HG03025 (cell line): ENCODE measurements around the gene HMOX1.

Experiments used
- ATAC-seq: cut with Tn5 transposase; IDR thresholded peaks from one replicate; pipeline ENCODE4 v1.9.1; 2021; ENCODE audit warnings: mild to moderate bottlenecking, moderate library complexity; ENCODE audit not compliant: unreplicated experiment, low FRiP score

HMOX1 gene

DNA sequence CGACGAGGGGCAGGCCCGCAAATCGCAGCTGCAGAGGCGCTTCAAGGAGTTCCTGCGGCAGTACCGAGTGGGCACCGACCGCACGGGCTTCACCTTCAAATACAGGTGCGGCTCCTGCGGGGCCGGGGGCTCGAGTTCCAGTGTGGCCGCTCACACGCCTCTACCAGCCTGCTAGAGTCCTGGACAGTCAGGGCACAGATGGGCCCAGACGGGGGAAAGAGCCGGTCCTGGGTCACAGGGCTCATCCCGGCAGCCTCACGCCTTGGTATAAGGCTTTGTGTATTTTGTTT is 19.6 kb downstream of the HMOX1 start:
- ATAC-seq: peak; percentile 9

DNA sequence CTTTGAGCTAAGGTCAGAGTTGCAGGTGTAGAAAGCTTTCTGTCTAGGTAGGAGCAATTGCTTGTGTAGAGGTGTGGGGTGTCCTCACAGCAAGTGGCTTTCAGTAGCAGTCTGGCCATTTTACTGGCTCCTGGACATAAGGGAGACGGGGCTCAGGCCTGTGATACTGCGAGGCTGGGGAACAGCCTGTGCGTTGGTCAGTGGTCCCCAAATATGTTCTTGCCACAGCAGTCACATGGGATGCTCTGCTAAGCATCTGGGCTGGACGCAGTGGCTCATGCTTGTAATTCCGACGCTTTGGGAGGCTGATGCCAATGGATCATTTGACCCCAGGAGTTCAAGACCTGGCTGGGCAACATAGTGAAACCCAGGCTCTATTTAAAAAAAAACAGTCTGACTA is 21.0 kb downstream of the HMOX1 start:
- ATAC-seq: no peak

DNA sequence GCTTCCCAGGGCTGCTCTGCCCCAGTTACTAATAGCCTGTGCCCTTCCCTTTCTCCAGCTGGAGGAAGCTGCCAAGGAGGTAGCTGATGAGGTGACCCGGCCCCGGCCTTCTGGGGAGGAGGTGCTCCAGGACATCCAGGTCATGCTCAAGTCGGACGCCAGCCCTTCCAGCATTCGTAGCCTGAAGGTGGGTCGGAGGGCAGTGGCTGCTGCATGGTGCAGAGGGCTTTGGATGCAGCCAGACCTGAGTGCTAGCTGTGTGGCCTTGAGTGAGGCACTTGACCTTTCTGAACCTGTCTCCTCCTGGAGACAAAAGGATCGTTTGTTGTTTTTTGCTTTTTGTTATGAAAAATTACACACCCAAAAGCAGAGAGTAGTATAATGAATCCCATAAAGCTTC is 22.5 kb downstream of the HMOX1 start:
- ATAC-seq: no peak

DNA sequence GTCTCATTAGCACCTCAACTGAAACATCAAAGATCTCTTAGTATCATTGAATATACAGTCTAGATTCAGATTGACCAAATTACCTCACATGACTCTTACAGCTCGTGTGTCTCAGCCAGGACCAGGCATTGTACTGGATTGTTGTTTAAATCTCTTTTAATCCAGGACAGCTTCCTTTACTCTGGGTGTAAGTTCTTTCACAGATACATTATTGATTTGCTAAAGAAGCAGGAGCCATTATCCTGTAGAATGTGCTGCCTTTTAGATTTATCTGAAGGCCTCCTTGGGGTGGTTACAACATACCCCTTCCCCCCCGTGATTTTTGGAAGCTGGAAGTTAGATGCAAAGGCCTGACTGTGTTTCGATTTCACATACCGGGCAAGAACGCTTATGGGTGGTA is 23.3 kb downstream of the HMOX1 start:
- no peak for ATAC-seq

DNA sequence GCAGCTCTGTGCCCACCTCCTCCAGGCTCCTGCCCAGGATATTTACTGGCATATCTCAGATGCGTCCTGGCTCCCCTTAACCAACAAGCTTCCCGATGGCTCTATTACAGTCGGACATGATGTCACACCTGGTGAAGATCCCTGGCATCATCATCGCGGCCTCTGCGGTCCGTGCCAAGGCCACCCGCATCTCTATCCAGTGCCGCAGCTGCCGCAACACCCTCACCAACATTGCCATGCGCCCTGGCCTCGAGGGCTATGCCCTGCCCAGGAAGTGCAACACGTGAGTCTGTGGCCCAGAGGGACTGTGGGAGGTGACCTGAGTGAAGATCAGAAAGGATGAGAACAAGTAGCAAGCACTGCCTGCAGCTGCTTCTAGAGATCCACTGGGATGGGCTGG is 25.5 kb downstream of the HMOX1 start:
- no peak for ATAC-seq

DNA sequence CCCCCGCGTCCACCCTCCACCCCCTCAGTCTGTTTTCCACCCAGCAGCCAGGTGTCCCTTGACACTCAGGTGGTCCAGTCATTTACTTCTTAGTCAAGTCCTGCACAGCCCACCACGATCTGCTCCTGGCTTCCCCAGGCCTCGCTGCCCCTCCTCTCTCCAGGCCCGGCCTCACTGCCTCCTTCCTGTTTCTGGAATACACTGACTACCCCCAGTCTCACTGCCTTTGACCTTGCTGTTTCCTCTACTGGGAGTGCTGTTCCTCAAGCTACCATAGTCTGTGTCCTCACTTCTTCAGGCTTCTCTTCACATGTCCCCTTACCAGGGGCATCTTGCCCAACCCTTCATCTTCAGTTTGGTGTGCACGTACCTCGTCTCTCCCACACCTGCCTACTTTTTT is 26.5 kb downstream of the HMOX1 start:
- ATAC-seq: no peak

DNA sequence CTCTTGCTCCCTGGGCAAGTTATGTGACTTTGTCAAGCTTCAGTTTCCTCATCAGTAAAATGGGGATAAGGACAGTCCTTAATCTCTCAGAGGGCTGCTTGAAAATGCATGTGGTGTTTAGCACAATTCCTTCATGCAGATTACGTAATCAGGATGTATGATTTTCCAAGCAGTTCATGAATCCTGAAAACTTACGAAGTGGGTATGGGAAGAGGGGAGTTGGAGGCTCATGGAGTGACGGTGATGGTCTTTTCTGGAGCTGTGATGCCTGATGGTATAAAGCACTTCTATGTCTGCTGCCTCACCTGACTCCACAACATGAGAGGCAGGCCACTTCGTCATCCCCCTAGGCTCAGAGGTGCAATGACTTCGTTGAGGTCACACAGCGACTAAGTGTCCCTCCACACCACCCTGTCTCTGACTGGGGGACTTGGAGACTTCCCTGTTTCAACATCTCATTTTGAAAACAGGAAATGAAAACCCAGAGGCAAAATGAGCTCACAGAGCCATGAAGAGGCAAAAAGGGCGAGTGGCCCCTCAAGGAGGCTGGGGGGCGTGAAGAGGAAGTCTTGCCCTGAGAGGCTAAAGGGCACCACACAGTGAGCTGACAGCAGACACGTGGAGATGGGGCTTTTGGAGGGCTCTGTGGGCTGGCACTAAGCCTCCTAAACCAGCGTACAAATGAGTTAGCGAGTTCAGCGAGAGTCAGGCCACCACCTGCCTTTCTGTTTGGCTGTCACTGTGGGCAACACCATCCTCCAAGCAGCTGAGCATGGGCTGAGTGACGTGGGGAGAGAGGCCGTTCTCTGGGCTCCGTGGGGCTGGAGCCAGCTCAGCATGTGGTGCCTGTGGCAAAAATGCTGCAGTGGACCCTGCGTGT is 29.1 kb downstream of the HMOX1 start:
- ATAC-seq: no peak

DNA sequence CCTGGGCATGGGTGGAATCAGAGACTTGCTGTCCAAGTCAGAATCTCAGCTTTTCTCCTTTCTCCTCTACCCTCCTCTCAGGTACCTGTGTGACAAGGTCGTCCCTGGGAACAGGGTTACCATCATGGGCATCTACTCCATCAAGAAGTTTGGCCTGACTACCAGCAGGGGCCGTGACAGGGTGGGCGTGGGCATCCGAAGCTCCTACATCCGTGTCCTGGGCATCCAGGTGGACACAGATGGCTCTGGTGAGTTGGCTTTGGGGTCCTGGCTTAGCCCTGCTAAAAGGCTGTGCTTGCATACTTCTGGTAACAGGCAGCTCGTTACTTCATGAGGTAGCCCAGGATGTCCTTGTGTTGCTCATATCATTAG is 29.8 kb downstream of the HMOX1 start:
- no peak for ATAC-seq

DNA sequence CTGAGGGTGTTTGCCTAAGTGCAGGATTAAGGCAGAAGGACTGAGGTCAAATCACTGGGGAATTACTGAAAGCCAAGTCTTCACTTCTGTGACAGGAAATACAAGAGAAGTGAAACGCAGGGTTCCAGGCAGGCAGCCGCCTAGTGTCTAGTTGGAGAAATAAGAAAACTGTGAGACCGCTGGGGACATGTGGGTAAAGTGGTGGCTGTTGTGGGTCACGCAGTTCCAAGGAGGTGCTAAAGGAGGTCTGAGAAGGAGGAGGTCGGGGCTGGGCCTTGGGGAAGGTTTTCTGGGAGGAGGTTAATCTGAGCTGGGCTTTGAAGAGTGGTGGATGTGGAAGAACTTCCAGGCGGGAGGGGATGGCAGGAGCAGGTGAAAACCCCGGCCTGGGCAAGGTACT is 30.2 kb downstream of the HMOX1 start:
- no peak for ATAC-seq

DNA sequence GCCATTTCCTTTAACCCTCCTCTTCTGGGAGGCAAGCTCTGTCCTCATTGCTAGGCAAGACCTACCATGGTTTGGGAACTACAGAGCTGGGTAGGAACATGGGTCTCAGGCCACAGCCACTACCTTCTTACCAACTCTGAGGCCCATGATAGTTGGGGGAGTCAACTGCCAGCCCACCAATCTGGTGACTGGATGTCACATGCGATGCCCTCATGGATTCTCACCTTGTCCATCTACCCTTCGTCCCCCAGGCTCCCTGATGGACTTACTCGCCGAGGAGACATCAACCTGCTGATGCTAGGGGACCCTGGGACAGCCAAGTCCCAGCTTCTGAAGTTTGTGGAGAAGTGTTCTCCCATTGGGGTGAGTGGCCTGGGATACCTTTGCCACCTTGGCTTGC is 32.7 kb downstream of the HMOX1 start:
- ATAC-seq: no peak

DNA sequence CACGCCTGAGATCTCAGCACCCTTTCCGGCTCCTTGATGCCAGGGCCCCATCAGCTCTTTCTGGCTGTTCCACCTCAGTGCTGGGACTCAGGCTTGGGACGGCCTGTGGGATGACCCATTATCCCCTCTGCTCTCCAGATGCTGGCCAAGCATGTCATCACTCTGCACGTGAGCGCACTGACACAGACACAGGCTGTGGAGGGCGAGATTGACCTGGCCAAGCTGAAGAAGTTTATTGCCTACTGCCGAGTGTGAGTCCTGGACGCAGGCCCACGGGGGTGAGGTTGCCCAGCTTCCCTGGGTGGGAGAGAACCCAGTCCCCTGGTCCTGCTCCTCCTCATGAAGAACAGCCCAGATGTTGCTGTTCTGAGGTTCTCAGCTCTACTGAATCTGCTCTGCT is 36.7 kb downstream of the HMOX1 start:
- no peak for ATAC-seq

DNA sequence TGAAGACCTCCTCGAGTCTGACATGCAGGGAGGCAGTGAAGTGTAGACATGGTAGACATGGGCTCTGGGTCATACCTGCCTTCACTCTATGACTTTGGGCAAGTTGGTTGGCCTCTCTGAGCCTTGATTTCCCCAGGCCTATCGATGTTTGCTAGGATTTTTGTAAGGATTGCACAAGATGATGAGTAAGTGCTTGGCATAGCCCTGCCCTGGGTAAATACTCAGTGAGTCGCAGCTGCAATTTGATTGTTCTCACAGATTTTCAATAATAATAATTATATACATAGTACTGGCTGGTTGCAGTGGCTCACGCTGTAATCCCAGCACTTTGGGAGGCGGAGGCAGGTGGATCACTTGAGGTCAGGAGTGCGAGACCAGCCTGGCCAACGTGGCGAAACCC is 37.2 kb downstream of the HMOX1 start:
- no peak for ATAC-seq

DNA sequence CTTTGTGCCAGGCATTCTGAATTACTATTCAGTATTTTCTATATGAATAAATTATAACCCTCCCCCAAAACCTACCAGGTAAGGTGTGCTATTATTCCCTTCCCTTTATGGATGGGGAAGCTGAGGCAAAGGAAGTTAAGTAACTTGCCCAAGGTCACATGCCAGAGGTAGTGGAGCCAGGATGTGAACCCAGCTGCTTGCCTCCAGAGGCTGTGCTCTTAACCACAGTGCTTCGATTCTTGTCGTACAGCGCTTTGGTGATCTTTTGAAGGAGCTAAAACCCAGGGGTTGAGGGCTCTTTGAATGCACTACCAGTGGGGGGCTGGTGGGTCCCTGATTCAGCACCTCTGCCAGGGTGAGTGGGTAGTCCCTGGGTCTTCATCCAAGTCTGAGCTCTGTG is 37.8 kb downstream of the HMOX1 start:
- ATAC-seq: no peak

DNA sequence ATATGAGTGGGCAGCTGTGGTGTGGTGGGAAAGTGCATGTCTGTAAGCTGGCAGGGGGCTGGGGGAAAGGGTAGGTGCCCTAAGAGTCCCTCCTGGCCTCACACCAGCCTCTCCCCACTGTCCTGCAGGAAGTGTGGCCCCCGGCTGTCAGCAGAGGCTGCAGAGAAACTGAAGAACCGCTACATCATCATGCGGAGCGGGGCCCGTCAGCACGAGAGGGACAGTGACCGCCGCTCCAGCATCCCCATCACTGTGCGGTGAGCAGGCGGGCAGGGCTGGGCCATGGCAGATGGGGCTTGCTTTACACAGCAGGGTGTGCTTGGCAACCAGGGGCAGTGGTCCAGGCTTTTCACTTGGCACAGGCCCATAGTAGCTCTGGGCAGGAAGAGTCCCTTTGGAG is 38.9 kb downstream of the HMOX1 start:
- ATAC-seq: no peak

DNA sequence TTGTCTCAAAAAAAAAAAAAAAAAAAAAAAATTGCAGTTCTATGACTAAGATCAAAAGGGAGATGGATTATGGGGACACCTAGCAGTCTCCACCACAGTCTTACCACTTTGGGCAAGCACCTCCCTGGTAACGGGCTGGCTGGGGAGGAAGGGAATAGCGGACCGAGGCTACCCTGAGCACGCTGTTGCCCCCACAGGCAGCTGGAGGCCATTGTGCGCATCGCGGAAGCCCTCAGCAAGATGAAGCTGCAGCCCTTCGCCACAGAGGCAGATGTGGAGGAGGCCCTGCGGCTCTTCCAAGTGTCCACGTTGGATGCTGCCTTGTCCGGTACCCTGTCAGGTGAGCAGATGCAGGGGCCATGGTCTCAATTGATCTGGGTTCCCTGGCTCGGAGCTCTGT is 40.2 kb downstream of the HMOX1 start:
- no peak for ATAC-seq

DNA sequence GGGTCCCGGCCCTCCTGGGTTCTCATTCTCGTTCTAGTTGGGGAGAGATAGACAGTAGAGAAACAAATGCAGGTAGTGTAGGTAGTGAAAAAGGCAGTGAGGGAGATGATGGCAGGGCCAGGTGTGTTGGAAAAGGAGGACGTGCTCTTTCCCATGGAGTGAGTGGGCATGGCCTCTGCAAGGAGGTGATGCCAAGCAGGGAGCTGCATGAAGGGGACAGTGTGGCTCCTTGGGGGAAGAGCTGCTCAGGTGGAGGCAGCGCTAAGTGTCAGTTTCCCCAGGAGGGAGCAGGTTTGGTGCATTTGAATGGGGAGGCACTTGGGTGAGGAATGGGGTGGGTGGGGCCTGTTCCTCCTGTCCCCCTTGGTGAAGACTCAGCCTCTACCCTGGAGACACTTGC is 41.2 kb downstream of the HMOX1 start:
- ATAC-seq: no peak

DNA sequence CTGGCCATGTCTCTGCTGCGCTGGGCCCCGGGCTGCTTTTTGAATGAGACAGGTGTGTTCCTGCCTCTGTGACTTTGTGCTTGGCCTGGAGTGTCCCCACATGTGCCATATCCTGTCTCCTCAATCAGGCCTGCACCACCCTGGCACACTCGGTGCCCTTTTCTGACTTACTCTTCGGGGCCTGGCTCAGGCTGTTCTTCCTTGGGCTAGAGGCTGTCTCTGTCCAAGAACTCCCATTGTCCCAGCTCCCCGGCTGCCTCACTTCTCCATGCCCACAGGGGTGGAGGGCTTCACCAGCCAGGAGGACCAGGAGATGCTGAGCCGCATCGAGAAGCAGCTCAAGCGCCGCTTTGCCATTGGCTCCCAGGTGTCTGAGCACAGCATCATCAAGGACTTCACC is 42.0 kb downstream of the HMOX1 start:
- ATAC-seq: no peak

DNA sequence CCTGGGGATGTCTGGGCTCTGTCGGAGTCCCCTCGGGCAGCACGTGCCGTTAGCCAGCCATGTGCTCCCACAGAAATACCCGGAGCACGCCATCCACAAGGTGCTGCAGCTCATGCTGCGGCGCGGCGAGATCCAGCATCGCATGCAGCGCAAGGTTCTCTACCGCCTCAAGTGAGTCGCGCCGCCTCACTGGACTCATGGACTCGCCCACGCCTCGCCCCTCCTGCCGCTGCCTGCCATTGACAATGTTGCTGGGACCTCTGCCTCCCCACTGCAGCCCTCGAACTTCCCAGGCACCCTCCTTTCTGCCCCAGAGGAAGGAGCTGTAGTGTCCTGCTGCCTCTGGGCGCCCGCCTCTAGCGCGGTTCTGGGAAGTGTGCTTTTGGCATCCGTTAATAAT is 43.2 kb downstream of the HMOX1 start:
- no peak for ATAC-seq

DNA sequence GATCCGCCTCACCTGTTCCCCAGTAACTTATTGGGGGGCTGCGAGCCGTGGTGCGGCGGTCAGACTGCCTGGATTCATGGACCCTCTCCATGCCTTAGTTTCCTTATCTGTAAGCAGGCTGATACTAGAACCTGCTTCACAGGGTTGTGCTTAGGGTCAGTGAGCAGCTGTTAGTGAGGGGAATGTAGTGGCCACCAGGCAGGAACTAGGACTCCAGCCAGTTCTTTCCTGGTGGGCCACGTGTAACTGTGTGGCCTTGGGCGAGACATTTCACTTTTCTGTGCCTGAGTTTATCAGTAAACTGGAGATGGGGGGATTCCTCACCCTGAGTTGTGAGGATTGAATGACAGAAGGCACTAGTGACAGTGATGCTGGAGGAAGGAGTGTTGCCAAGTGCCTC is 43.9 kb downstream of the HMOX1 start:
- ATAC-seq: no peak

DNA sequence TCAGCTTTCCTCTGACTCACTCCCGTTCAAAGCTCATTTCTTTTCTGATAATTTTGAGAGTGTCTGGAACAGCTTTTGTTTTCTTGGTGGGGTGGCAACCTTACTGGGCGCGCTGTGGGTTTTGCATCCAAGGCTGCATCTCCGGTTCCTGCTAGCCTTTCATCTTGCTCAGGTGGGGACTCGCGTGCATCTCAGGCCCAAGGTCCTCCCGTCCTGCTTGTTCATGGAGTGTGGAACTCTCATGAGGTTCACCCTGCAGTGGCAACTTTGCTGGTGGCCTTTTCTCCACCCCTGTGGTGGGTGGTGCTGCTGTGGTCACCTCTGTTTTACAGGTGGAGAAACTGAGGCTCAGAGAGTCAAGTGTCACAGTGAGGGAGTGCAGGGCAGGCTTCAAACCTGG is 44.6 kb downstream of the HMOX1 start:
- ATAC-seq: no peak

DNA sequence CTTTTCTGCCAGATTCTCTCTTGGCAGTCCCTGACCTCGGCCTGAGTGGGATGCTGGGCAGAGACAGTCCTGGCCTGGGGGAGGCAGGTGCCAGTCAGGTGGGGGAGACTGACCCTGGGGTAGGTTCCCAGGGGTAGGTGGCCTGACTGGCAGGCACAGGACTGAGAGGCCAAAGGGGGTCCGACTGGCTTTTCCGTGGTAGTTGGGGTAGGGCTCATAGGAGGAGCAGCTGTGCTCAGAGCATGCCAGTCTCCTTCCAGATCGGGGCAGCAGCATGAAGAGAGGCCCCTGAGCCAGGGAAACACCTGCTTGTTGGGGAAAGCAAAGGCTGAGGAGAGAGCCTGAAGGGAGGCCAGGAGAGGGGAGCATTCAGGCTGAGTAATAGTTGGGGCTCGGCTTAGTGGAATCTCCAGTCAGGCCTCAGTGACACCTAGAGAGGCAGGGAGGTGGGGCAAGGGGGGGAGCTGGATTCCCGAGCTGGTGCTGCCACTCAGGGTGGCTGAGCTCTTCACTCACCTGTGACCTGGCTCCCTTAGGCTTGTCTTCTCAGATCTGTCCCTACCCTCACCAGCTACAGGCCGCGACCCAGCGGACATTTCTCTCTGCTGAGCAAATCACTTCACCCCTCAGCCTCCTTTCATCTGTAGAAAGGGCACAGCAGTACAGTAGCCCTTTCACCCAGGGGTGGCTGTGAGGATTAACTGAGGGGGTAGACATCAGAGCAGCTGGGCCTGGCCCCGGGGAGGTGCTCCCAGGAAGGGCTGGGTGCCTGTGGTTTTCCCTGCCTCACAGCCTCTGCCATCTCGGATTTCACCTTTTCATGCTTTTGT is 45.3 kb downstream of the HMOX1 start:
- no peak for ATAC-seq

DNA sequence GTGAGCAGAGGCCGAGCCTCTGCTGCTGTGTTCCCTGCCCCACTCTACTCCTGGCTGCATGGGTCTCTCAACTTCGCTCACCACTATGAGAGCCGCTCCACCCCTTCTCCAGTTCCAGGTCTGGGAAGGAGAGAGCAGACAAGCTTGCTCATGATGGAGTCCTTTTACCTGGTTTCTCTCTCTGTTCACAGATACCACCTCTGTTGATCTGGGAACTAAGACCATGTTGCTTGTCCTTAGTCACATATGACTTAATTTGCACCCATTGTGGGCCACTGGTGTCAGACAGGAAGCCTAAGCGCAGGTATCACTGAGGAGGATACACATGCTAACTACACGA is 45.9 kb downstream of the HMOX1 start:
- no peak for ATAC-seq
